K562 (cell line): ENCODE measurements around the gene HLA-B.

Experiments used
- NFYB ChIP-seq: IDR thresholded peaks from 2 replicates; pipeline ENCODE4 v1.6.1; 2011; ENCODE audit warnings: mild to moderate bottlenecking, moderate library complexity; ENCODE audit not compliant: insufficient read length; ENCODE audit errors: extremely low read depth
- POLR2AphosphoS2 ChIP-seq: IDR thresholded peaks from 2 replicates; pipeline ENCODE4 v1.6.1; 2012; ENCODE audit warnings: low read length, improper control_type of control experiment
- YY1 ChIP-seq, 3 experiments: IDR thresholded peaks; 2 replicates each; pipeline ENCODE4 v1.6.1; 2011; ENCODE audit warnings: low read length in 2 of 3, mild to moderate bottlenecking in 2 of 3, moderate library complexity in 2 of 3, borderline replicate concordance in 1 of 3, control low read depth in 1 of 3, low read depth in 1 of 3; ENCODE audit not compliant: insufficient read depth in 3 of 3, insufficient replicate concordance in 2 of 3, control insufficient read depth in 1 of 3, insufficient read length in 1 of 3; ENCODE audit errors: extremely low read depth in 1 of 3
- TF ChIP-seq, protein P1 (sequence below): sonication (generic); formaldehyde crosslinking; IDR thresholded peaks from 2 replicates; pipeline ENCODE4 v1.8.1; 2023; ENCODE audit warnings: mild to moderate bottlenecking, missing genetic modification reagents, moderate library complexity
- TF ChIP-seq, protein P2 (sequence below): fragments of 250-450 bp; sonication (Bioruptor Pico); IDR thresholded peaks from 2 replicates; pipeline ENCODE4 v1.5.0; 2021; ENCODE audit warnings: mild to moderate bottlenecking, moderate library complexity

DNA sequence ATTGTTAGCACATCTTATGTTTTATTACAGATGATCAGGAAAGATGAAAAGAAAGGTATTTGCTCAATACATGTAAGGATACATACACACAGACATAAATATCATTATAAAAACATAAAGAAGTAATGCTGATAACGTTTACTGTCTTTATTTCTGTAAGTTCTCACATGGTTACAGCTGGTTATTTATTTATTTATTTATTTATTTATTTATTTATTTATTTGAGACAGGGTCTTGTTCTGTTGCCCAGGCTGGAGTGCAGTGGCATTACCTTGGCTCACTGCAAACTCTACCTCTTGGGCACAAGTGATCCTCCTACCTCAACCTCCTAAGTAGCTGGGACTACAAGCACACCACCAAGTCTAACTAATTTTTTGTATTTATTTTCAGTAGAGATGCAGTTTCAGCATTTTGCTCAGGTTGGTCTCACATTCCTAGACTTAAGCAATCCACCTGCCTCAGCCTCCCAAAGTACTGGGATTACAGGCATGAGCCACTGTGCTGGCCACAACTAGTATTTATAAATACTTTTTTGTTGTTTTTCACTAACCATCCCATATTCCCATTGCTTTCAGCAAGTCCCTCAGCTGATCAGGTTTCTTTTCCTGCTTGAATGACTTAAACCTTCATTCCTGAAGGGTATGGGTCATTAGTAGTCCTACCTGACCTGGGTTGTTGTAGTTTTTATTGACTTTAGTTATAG, 35.8 kb downstream of the HLA-B start:
- TF ChIP-seq, protein P1, sequence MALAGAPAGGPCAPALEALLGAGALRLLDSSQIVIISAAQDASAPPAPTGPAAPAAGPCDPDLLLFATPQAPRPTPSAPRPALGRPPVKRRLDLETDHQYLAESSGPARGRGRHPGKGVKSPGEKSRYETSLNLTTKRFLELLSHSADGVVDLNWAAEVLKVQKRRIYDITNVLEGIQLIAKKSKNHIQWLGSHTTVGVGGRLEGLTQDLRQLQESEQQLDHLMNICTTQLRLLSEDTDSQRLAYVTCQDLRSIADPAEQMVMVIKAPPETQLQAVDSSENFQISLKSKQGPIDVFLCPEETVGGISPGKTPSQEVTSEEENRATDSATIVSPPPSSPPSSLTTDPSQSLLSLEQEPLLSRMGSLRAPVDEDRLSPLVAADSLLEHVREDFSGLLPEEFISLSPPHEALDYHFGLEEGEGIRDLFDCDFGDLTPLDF (CRISPR knock-in tag): no peak
- no peak for TF ChIP-seq POLR2AphosphoS2
- TF ChIP-seq, protein P2, sequence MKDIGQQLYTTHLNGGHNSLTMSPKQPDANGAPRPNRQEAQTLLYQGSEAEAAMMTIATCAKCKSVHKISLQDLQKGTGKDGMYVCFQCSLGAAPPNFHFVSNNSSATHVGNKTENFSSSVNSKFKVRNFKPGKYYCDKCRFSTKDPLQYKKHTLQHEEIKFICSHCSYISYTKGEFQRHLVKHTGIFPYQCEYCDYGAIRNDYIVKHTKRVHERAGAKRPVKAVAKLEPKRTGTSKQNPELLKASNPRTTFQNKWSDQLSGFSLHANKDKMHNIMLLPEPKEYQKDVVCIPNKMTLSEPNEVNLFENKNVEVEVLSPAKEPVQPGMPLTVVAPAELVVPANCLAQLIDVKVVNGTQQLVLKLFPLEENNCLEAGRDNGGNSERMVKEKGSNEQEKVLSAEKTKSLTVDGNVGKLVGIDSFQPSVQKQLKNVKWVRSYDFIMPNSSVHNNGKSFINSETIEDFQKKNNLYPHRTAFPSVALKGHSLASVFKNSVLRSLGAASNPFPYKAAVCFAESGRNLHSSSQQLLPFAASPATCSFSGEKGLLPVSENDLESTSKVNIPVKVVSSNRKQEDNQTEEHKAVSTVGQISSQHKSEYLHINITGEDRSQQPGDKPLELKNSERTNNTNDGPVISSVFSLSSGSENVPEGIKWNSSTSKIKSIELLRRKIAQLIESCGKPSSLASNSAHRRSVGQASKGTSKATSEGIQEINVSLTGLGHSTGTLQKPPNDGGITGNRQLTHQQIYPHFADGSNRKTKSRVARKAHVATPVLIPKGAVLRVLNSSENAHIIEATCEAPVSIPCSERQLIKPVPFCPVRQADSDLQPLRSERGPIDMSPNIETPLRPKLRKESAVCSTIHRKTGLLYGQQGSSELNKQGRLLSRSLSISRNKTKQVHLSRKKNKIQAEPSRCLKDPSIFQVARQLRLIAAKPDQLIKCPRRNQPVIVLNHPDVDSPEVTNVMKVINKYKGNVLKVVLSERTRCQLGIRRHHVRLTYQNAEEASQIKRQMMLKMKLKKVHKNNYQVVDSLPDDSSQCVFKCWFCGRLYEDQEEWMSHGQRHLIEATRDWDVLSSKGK (CRISPR knock-in tag): no peak
- TF ChIP-seq NFYB: no peak
- TF ChIP-seq YY1 (IDR thresholded peaks at IDR 0.05; ENCODE audit: borderline replicate concordance in 1 of 3, control insufficient read depth in 1 of 3, extremely low read depth in 1 of 3, insufficient read depth in 3 of 3, insufficient read length in 1 of 3, insufficient replicate concordance in 2 of 3, low read depth in 1 of 3, low read length in 2 of 3): no peak
